Osteoblast (primary cell): ENCODE measurements around the gene DDX60. TPM values are rescaled to one million over a fixed set of nuclear protein-coding genes. Genes with fewer than 3 reads are reported as not detected.

Experiments used
- DNase-seq: peaks from one replicate; pipeline ENCODE4 v3.0.0; 2011; ENCODE audit warnings: low spot score, mixed read lengths; ENCODE audit not compliant: insufficient read length; ENCODE audit errors: missing footprints
- H2AFZ ChIP-seq: 2 replicates; pipeline ENCODE4 v1.6.0; 2011; ENCODE audit warnings: mild to moderate bottlenecking, low read length
- H3K27ac ChIP-seq: 2 replicates; pipeline ENCODE4 v1.5.1; 2011; ENCODE audit warnings: mild to moderate bottlenecking, low read depth, low read length, moderate library complexity
- H3K27me3 ChIP-seq: 2 replicates; pipeline ENCODE4 v1.6.0; 2012; ENCODE audit warnings: mild to moderate bottlenecking, control low read depth, inconsistent platforms, low read length, moderate library complexity; ENCODE audit not compliant: insufficient read depth
- H3K36me3 ChIP-seq: 2 replicates; pipeline ENCODE4 v1.5.1; 2011; ENCODE audit warnings: mild to moderate bottlenecking, low read length, control low read depth, moderate library complexity; ENCODE audit not compliant: insufficient read depth
- H3K4me1 ChIP-seq: 2 replicates; pipeline ENCODE4 v1.5.1; 2011; ENCODE audit warnings: mild to moderate bottlenecking, low read length, control low read depth, moderate library complexity; ENCODE audit not compliant: insufficient read depth
- H3K4me2 ChIP-seq: 2 replicates; pipeline ENCODE4 v1.6.0; 2011; ENCODE audit warnings: mild to moderate bottlenecking, low read length; ENCODE audit not compliant: insufficient read depth
- H3K4me3 ChIP-seq: fragments of 200-600 bp; sonication (generic); 3 replicates; pipeline ENCODE4 v1.5.1; 2012; ENCODE audit warnings: mild to moderate bottlenecking, low read length, inconsistent platforms; ENCODE audit not compliant: insufficient read depth
- H3K79me2 ChIP-seq: 2 replicates; pipeline ENCODE4 v1.6.0; 2012; ENCODE audit warnings: mild to moderate bottlenecking, low read length, control low read depth, inconsistent platforms; ENCODE audit not compliant: insufficient read depth
- H3K9me3 ChIP-seq: 2 replicates; pipeline ENCODE4 v1.5.1; 2011; ENCODE audit warnings: low read depth, low read length, control low read depth
- H4K20me1 ChIP-seq: 2 replicates; pipeline ENCODE4 v1.6.0; 2012; ENCODE audit warnings: mild to moderate bottlenecking, low read length, control low read depth; ENCODE audit not compliant: insufficient read depth
- CTCF ChIP-seq: IDR thresholded peaks from 2 replicates; pipeline ENCODE4 v1.5.1; 2011; ENCODE audit warnings: mild to moderate bottlenecking, low read depth, low read length, moderate library complexity; ENCODE audit errors: extremely low read depth
- total RNA-seq: library from RNA; depleted of rRNA; stranded (reverse); fragments of >200 nt; gene quantifications from 2 replicates; pipeline ENCODE4 v1.2.3, GENCODE V29; 2012

The DDX60 gene
- total RNA-seq, 1 donor: 19.5 TPM

DNA sequence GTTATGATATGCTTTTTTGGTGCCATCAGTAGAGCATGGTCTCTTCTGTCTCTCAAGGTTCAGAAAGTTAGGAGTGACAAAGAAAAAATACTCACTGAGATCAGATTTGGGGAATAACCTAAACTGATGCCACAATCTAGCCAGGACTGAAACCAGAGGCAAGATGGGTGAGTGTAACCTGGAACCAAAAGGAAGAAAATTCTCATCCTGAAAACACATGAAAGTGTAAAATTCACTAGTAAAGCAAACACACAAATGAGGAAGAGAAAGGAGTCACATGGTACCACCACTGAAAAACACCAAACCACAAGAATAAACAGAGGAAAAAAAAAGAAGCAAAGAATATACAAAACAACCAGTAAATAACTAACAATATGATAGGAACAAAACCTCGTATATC lies 129.8 kb downstream of the DDX60 start:
- no peak overlapping the region for H3K4me2 ChIP-seq
- TF ChIP-seq CTCF: no peak
- no peak for DNase-seq

GRCh38 chr4:168183717-168184571 lies 134.6 kb downstream of the DDX60 start:
- Histone ChIP-seq H3K4me2 (peak overlapping the region; percentile 53), H3K4me1 (peaks cover 4% of the 10 kb centered on the region), H3K4me3 (no peak overlapping the region), H3K27ac (no peak overlapping the region), H4K20me1 (no peaks in the 10 kb centered on the region), H3K27me3 (no peaks in the 10 kb centered on the region), H2AFZ (peak overlapping the region; percentile 60), H3K36me3 (no peaks in the 10 kb centered on the region), H3K9me3 (no peaks in the 10 kb centered on the region), H3K79me2 (no peaks in the 10 kb centered on the region)
- peak; percentile 69 for TF ChIP-seq CTCF
- DNase-seq: peak; percentile 44

More for the DNA sequence above, 129.8 kb downstream of the DDX60 start:
- Histone ChIP-seq H3K27ac (no peak overlapping the region), H3K9me3 (no peaks in the 10 kb centered on the region), H3K79me2 (no peaks in the 10 kb centered on the region), H4K20me1 (no peaks in the 10 kb centered on the region), H3K4me3 (no peak overlapping the region), H3K4me1 (peaks cover 4% of the 10 kb centered on the region), H3K36me3 (no peaks in the 10 kb centered on the region), H3K27me3 (no peaks in the 10 kb centered on the region), H2AFZ (no peak overlapping the region)

DNA sequence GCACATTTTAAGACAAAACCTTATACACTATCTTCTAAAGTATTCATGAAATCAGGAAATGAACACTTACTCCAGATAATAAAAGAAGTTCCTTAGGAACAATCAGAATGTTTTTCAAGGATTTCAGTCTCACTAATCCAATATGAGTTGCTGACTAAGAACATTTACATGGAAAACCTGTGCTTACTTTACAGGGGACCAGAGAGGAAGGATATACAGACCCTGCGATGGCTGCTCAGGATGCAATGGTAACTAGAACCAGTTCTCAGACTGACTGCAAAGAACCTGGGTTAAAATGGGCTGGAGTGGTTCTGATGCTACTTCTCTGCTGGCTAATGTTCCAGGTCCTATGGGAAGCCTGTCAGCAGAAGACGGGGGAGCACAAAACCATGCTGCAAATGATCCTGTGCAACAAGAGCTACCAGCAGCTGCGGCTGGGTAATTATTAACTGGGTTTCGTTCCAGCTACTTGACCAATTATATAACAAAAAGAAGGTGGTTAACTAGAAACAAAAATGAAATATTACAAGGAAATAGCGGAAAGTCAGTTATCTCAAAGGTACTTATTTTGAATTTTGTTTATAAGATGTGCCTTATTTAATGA lies 140.9 kb downstream of the DDX60 start:
- H3K79me2 ChIP-seq: no peaks in the 10 kb centered on the region
- no peaks in the 10 kb centered on the region for H4K20me1 ChIP-seq
- DNase-seq: no peak
- no peak overlapping the region for H3K4me3 ChIP-seq
- H3K4me1 ChIP-seq: no peaks in the 10 kb centered on the region
- no peaks in the 10 kb centered on the region for H3K27me3 ChIP-seq
- H3K4me2 ChIP-seq: no peak overlapping the region
- TF ChIP-seq CTCF: no peak
- no peak overlapping the region for H3K27ac ChIP-seq
- H2AFZ ChIP-seq: no peak overlapping the region
- H3K9me3 ChIP-seq: no peaks in the 10 kb centered on the region
- H3K36me3 ChIP-seq: no peaks in the 10 kb centered on the region

- Histone ChIP-seq H3K36me3 (no peaks in the 10 kb centered on the region), H2AFZ (no peak overlapping the region), H4K20me1 (no peaks in the 10 kb centered on the region), H3K9me3 (no peaks in the 10 kb centered on the region), H3K27me3 (no peaks in the 10 kb centered on the region), H3K4me2 (no peak overlapping the region), H3K27ac (no peak overlapping the region), H3K79me2 (no peaks in the 10 kb centered on the region), H3K4me3 (no peak overlapping the region), H3K4me1 (no peaks in the 10 kb centered on the region)
- DNase-seq: no peak
- TF ChIP-seq CTCF: no peak
These were observed 144.2 kb downstream of the DDX60 start for GRCh38 chr4:168174308-168174707.
